ES-I3 (cell line): Measurements from ENCODE around the gene CYTH2.
"Not testable (repeated sequence)": the region's sequence is repeated elsewhere in the genome, so short reads cannot be mapped to it uniquely, and the experiment has no call there.

ENCODE experiments used
- H3K36me3 ChIP-seq: 2 replicates; pipeline ENCODE4 v1.6.1; 2013; ENCODE audit warnings: mild to moderate bottlenecking, low read length, control low read depth, moderate library complexity; ENCODE audit not compliant: insufficient read depth
- H3K4me1 ChIP-seq: 2 replicates; pipeline ENCODE4 v1.6.1; 2013; ENCODE audit warnings: mild to moderate bottlenecking, control low read depth, low read length; ENCODE audit not compliant: insufficient read depth
- H3K9ac ChIP-seq: 2 replicates; pipeline ENCODE4 v1.6.1; 2013; ENCODE audit warnings: low read depth, mild to moderate bottlenecking, low read length, moderate library complexity
- H3K9me3 ChIP-seq: 2 replicates; pipeline ENCODE4 v1.6.1; 2013; ENCODE audit warnings: mild to moderate bottlenecking, low read length, moderate library complexity; ENCODE audit not compliant: control insufficient read depth, insufficient read depth

CYTH2 gene

DNA sequence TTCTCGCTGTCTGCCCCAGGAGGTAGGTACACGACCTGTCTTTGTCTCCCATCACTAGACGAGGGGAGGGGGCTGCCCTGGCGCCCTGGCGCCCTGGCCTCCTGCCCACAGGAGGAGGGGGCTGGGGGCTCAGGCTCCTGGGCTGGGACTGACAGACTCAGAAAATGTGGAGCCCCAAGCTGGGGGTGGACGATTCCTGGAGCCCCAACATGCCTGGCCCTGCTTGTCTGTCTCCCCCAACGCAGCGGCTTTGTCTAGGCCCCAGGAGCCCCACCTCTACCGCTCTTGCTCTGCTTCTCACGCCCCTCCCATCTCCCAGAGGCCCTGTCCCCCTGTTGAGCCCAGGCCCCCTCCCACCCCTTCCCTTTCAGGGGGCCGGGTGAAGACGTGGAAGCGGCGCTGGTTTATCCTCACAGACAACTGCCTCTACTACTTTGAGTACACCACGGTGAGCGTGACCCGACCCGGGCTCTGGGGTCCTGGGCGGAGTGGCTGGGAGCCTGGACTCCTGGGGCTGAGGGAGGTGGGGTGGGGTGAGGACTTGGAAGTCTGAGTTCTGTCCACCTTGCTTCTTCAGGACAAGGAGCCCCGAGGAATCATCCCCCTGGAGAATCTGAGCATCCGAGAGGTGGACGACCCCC lies 8.6 kb downstream of the CYTH2 start:
- no peaks in the 10 kb centered on the region for H3K4me1 ChIP-seq

DNA sequence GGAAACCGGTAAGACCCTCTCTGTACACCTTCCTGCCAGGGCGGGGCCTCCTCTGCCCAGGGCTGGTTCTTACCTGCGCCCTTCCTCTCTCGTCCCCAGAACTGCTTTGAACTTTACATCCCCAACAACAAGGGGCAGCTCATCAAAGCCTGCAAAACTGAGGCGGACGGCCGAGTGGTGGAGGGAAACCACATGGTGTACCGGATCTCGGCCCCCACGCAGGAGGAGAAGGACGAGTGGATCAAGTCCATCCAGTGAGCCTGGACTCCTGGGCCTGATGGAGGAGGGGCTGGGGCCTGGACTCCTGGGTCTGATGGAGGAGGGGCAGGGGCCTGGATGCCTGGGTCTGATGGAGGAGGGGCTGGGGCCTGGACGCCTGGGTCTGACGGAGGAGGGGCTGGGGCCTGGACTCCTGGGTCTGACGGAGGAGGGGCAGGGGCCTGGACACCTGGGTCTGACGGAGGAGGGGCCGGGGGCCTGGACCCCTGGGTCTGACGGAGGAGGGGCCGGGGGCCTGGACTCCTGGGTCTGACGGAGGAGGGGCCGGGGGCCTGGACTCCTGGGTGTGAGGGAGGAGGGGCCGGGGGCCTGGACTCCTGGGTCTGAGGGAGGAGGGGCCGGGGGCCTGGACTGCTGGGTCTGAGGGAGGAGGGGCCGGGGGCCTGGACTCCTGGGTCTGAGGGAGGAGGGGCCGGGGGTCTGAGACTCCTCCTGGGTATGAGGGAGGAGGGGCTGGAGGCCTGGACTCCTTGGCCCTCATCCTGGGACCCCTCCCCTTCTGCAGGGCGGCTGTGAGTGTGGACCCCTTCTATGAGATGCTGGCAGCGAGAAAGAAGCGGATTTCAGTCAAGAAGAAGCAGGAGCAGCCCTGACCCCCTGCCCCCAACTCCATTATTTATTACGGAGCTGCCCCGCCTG lies 9.4 kb downstream of the CYTH2 start:
- H3K4me1 ChIP-seq: no peaks in the 10 kb centered on the region
- H3K9me3 ChIP-seq: no peaks in the 10 kb centered on the region
- peaks cover 8% of the 10 kb centered on the region for H3K36me3 ChIP-seq
- no peak overlapping the region for H3K9ac ChIP-seq

More for the DNA sequence above, 8.6 kb downstream of the CYTH2 start:
- H3K9ac ChIP-seq: no peak overlapping the region
- H3K36me3 ChIP-seq: peaks cover 9% of the 10 kb centered on the region
- H3K9me3 ChIP-seq: no peaks in the 10 kb centered on the region

DNA sequence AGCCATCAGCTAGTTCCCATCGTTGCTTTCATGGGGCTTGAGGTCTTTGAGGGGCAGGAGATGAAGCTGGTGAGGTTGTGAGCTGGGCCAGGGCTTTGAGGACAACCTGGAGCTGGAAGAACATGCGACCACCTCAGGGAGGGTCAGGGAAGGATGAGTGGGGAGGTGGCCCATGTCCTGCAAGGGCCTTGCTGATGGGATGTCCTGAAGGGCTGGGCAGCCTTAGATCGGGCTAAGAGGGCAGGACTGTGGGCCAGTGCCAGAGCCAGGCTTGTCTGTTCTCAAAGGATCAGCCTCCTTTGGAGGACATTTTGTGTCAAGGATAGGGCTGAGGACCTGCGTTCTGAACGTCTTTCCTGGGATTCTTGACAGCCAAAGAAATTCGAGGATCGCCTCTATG lies 10.5 kb downstream of the CYTH2 start:
- Histone ChIP-seq H3K4me1 (no peaks in the 10 kb centered on the region), H3K9ac (no peak overlapping the region), H3K36me3 (peaks cover 8% of the 10 kb centered on the region)

DNA sequence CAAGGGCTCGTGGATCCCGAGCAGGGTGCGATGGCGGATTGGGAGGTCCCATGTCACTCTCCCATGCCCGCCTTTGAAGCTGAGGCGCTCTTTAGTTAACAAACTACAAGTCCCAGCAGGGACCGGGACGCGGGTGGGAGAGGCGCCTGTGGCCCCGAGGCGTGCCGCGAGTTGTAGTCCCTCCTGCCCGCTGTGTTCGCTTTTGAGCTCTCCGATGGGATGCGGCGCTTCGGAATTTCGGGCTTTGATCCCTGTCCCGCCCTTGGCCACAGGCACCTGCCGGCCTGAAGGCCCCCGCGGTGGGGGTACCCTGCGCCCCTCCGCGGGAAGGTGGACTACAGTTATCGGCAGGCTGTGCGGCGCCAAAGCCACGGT lies 11.0 kb downstream of the CYTH2 start:
- peaks cover 8% of the 10 kb centered on the region for H3K36me3 ChIP-seq
- no peaks in the 10 kb centered on the region for H3K4me1 ChIP-seq
- H3K9me3 ChIP-seq: no peaks in the 10 kb centered on the region
- H3K9ac ChIP-seq: peak overlapping the region; percentile 52; the same call in 1 of the 2 replicates

More for the DNA sequence above, 10.5 kb downstream of the CYTH2 start:
- H3K9me3 ChIP-seq: no peaks in the 10 kb centered on the region

DNA sequence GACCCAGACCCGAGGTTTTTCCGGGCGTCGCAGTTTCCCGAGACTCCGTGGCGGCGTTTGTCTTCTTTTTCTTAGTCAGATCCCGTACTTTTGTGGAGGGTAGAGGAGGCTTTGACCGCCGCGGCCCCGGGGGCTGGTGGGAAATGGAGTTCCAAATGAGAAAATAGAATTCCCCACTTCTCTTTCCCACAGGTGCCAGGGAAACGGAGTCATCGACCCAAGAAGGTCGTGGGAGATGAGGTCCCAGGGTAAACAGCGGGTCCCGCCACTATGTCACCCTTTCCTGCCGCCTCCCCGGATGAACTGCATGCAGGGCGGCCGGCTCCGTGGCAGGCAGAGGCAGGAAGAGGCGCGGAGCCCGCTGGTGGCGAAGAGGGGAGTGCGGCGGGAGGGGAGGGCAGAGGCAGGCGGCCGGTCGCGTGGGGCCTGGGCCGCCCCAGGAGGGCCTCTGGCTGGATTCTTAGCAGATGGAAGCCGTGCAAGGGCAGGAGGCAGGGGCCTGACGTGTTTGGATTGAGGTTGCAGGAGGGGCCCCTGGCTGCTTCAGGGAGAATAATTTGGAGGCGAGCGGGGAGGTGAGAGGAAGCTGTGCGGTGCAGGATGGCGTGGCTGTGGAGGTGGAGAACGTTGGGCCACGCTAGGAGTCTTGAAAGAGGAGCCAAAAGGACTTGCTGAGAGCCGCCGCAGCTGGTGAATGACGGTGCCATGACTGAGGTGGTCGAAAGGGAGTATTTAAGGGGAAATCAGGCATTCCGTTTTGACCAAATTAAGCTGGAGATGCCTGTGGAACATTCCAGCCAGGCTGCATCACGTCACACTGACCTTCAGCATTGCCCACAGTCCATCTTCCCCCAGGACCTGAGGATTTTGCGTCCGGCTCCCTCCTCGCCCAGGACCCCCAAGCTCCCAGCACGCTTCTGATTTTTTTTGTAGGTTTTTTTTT lies 11.7 kb downstream of the CYTH2 start:
- peak overlapping the region; percentile 52; the same call in 1 of the 2 replicates for H3K9ac ChIP-seq
- peaks cover 3% of the 10 kb centered on the region for H3K36me3 ChIP-seq
- H3K9me3 ChIP-seq: no peaks in the 10 kb centered on the region
- no peaks in the 10 kb centered on the region for H3K4me1 ChIP-seq

DNA sequence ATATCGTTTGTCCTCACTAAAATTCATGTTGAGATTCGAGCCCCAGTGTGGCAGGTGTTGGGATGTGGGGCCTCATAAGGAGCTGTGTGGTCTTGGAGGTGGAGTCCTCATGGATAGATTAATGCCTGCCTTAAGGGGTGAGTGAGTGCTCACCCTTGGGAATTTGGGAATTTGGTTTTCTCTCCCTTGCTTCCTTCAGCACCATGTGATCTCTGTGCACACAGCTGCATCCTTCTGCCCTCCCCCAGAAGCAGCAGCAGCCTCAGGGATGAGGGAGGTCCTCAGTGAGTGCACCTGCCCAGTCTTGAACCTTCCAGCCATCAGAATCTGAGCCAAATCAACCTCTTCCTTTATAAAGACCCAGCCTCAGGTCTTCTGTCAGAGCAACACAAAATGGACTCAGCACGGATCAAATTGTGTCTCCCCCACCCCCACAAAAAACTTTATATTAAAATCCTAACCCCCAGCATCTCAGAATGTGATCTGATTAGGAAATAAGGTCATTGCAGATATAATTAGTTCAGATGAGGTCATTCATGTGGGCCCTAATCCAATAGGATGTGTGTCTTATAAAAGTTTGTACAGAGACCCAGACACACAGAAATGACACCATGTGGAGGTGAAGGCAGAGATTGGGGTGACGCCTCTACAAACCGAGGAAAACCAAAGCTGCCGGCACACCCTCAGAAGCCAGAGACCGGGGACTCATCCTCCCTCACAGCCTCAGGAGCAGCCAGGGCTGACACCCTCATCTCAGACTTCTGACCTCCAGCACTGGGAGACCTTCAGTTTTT lies 12.9 kb downstream of the CYTH2 start:
- no peak overlapping the region for H3K9ac ChIP-seq
- H3K4me1 ChIP-seq: no peaks in the 10 kb centered on the region
- H3K36me3 ChIP-seq: no peaks in the 10 kb centered on the region; the same call in none of the 2 replicates
- H3K9me3 ChIP-seq: no peaks in the 10 kb centered on the region

DNA sequence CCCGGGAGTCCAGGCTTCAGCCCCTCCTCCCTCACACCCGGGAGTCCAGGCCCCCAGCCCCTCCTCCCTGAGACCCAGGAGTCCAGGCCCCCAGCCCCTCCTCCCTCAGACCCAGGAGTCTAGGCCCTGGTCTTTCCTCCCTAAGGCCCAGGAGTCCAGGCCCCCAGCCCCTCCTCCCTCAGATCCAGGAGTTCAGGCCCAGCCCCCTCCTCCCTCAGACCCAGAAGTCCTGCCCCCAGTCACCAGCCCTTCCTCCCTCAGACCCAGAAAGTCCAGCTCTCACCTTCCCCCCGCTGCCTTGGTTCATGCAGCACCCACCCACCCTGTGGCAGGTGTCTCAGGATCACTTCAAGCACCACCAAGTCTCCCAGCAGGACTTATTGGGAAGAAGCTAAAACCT lies 14.1 kb downstream of the CYTH2 start:
- Histone ChIP-seq H3K9me3 (no peaks in the 10 kb centered on the region), H3K9ac (no peak overlapping the region), H3K4me1 (no peaks in the 10 kb centered on the region), H3K36me3 (peaks cover 2% of the 10 kb centered on the region; the same call in 1 of the 2 replicates)

DNA sequence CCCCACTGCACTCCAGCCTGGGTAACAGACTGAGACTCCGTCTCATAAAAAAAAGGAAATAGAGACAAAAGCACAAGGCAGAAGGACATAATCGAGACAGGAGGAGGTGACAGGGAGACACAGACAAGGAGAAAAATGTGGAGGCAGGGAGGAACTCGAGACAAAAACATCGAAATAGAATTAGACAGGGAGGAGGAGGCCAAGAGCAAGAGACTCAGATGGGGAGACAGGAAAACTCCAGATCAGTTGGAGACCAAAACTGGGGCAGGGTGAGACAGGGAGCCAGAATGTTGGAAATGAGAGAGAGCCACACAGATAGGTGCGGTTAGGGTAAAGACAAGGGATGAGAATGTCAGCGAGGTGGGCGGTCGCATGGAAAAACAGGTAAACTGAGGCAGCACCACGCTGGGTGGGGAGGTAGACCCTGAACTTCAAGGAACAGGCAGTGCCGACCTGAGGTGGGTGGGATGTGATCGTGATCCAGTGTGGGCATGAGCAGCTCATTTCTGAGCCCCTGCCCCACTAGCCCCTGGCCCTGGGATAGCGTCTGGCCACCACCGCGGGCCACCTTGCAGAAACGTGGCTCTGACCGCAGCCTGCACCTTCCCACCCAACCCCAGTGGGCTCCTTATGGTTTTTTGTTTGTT lies 15.2 kb downstream of the CYTH2 start:
- Histone ChIP-seq H3K9me3 (no peaks in the 10 kb centered on the region), H3K4me1 (no peaks in the 10 kb centered on the region), H3K9ac (no peak overlapping the region), H3K36me3 (peaks cover 2% of the 10 kb centered on the region; the same call in 1 of the 2 replicates)

DNA sequence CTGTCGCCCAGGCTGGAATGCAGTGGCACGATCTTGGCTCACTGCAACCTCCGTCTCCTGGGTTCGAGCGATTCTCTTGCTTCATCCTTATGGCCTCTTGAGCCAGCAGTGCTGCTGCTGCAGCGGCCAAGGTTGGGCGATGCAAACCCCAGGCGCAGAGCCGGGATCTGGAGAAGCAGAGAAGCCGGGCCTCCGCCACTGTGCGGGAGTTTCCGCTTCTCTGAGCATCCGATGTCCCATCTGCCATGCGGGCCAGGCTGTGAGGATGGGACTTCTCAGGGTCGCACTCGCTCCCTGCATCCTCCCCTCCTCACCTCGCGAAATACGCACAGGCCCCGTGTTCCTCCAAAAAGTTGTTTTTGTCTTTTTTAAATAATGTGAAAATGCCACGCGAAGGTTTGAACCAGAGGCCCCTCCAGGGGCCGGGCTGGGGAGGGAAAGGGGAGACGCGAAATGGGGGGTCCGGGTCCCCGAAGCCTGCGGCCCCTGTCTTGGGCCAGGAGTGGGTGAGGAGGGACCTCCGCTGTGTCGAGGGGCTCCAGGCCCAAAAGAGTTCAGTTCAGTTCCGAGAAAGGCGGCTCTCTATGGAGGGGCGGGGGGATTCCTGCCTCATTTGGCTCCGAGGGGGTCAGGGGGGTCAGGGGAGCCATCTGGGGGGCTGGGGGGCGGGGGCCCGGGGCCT lies 15.9 kb downstream of the CYTH2 start:
- Histone ChIP-seq H3K36me3 (peaks cover 2% of the 10 kb centered on the region; the same call in 1 of the 2 replicates), H3K9ac (no peak overlapping the region), H3K9me3 (no peaks in the 10 kb centered on the region), H3K4me1 (no peaks in the 10 kb centered on the region)

DNA sequence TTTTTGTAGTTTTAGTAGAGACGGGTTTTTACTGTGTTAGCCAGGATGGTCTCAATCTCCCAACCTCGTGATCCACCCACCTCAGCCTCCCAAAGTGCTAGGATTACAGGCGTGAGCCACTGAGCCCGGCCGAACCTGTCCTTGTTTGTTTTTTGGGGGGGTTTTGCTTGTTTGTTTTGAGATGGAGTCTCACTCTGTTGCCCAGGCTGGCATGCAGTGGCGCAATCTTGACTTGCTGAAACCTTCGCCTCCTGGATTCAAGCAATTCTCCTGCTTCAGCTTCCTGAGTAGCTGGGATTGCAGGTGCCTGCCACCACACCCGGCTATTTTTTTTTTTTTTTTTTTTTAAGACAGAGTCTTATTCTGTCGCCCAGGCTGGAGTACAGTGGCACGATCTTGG lies 17.5 kb downstream of the CYTH2 start:
- not testable (repeated sequence) for H3K36me3 ChIP-seq, H3K9ac ChIP-seq, H3K4me1 ChIP-seq, H3K9me3 ChIP-seq

DNA sequence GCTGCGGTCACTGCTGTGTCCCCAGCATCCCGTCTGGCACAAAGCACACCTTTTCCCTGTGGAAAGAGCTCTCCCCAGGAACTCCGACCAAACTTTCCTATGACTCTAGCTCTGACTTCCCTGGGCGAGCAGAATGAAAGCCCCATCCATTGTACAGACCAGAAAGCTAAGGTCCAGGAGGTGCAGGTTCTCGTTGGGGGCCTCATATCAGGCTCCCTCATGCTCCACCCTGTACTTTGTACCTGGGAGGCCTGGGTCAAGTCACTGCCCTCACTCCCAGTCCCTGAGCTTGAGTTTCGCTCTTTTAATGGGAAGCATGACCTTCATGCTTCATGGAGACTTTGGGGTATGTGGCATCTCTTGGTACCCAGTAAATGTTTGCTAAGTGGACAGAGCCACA lies 18.4 kb downstream of the CYTH2 start:
- Histone ChIP-seq H3K4me1 (0 out of 2 replicates have a peak, but pooled peaks cover 6% of the 10 kb centered on the region), H3K9me3 (no peaks in the 10 kb centered on the region), H3K9ac (no peak overlapping the region), H3K36me3 (0 out of 2 replicates have a peak, but pooled peaks cover 2% of the 10 kb centered on the region)

DNA sequence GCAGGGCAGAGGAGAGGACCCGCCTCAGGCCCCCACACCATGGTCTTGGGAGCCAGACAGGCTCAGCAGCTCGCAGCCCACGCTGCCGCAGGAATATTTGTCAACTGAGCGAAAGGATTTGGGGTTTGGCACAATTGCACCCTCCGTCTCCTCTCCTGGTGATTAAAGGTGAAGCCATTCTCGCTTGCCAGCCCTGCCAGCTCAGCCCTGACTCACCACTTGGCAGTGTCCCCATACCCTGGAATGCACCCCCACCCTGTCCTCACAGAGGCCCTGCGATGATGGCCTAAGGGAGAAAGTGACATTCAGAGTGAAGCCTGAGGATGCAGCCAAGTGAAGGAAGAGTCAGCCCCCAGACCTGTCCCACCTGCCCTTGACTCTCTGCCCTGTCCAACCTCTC lies 18.8 kb downstream of the CYTH2 start:
- Histone ChIP-seq H3K9ac (no peak overlapping the region), H3K36me3 (0 out of 2 replicates have a peak, but pooled peaks cover 2% of the 10 kb centered on the region), H3K4me1 (0 out of 2 replicates have a peak, but pooled peaks cover 6% of the 10 kb centered on the region), H3K9me3 (no peaks in the 10 kb centered on the region)

DNA sequence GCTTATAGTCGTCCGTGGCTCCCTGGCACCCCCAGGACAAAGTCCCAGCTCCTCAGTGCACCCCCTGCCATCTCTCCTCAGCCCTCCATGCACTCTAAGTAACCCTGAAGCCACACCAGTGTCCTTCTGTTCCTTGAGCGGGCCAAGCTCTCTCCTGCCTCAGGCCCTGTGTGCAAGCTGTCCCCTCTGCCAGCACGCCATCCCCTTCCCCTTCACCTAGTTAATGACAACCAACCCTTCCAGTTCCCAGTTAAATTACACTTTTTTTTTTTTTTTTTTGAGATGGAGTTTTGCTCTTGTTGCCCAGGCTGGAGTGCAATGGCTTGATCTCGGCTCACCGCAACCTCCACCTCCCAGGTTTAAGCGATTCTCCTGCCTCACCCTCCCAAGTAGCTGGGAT lies 19.3 kb downstream of the CYTH2 start:
- H3K9ac ChIP-seq, H3K4me1 ChIP-seq, H3K9me3 ChIP-seq, H3K36me3 ChIP-seq: not testable (repeated sequence)
